Stomach (tissue), 9 donors: ENCODE measurements around the gene SORCS2. TPM values are rescaled to one million over a fixed set of nuclear protein-coding genes. Genes with fewer than 3 reads are reported as not detected.

ENCODE experiments used
- DNase-seq, 2 donors: peaks; one replicate each; pipeline versions ENCODE4 v3.0.0 to v3.0.0-alpha.2; 2013 to 2019
- H3K27ac ChIP-seq, 5 donors: fragments of 200-600 bp in 4 of 5; sonication (generic) in 4 of 5; one replicate each; pipeline ENCODE4 v1.5.1; 2013 to 2019; ENCODE audit warnings: mild to moderate bottlenecking in 1 of 5, moderate library complexity in 1 of 5
- H3K27me3 ChIP-seq, 3 donors: fragments of 200-600 bp; sonication (generic); one replicate each; pipeline ENCODE4 v1.5.1; 2017 to 2019; ENCODE audit warnings: mixed run types in 1 of 3
- H3K36me3 ChIP-seq, 4 donors: fragments of 200-600 bp; sonication (generic); 1 replicate in 3 of 4; 2 replicates in 1 of 4; pipeline ENCODE4 v1.5.1; 2016 to 2019
- H3K4me1 ChIP-seq, 4 donors: fragments of 200-600 bp; sonication (generic); one replicate each; pipeline ENCODE4 v1.5.1; 2016 to 2019
- H3K4me3 ChIP-seq, 4 donors: fragments of 200-600 bp; sonication (generic) in 3 of 4; one replicate each; pipeline ENCODE4 v1.5.1; 2016 to 2019; ENCODE audit warnings: mild to moderate bottlenecking in 1 of 4
- H3K9me3 ChIP-seq, 4 donors: fragments of 200-600 bp; sonication (generic); one replicate each; pipeline ENCODE4 v1.5.1; 2016 to 2019
- CTCF ChIP-seq, 7 experiments: fragments of 450-650 bp in 4 of 7; fragments of 200-600 bp in 3 of 7; sonication (generic) in 3 of 7; IDR thresholded peaks; one replicate each; pipeline ENCODE4 v1.5.1; 2016 to 2019; ENCODE audit warnings: antibody characterized with exemption in 7 of 7, control low read depth in 2 of 7, mild to moderate bottlenecking in 1 of 7
- EP300 ChIP-seq: sonication (generic); formaldehyde crosslinking; IDR thresholded peaks from one replicate; pipeline ENCODE4 v1.6.1; 2017; ENCODE audit warnings: antibody characterized with exemption
- POLR2A ChIP-seq, 4 donors: fragments of 450-650 bp; IDR thresholded peaks; one replicate each; pipeline ENCODE4 v1.6.1; 2016; ENCODE audit warnings: antibody characterized with exemption in 4 of 4, control low read depth in 2 of 4, mild to moderate bottlenecking in 1 of 4, moderate library complexity in 1 of 4
- POLR2AphosphoS5 ChIP-seq, 3 donors: sonication (generic); formaldehyde crosslinking; IDR thresholded peaks; one replicate each; pipeline ENCODE4 v1.6.1; 2016; ENCODE audit warnings: antibody characterized with exemption in 3 of 3
- WGBS, 5 donors: extraction: QIAGEN DNeasy Blood & Tissue Kit in 3 of 5; methylation state at CpG; one replicate each; pipeline versions ENCODE4 v1.1.5 to v1.1.7; 2013 to 2018; 5-methylcytosine and 5-hydroxymethylcytosine counted together
- intact Hi-C: fragments of 100-400 bp; cut with DNase I; formaldehyde crosslinking; loops from one replicate; pipeline ENCODE4 v1.15.1; 2023; ENCODE audit warnings: low total_unique reads
- polyA plus RNA-seq, 3 donors: library from polyadenylated mRNA; stranded (reverse); fragments of 200-250 nt; gene quantifications; one replicate each; pipeline ENCODE4 v1.2.3, GENCODE V29; 2013
- total RNA-seq, 5 donors: library from RNA; depleted of rRNA; stranded (reverse); fragments of >200 nt; gene quantifications; one replicate each; pipeline versions ENCODE4 v1.1.0 to v1.2.3, GENCODE V29; 2014 to 2016
- donor health status: healthy with polysubstance abuse.
- donor health status: Bipolar disorder and iron deficiency.
- donor health status: healthy.

The SORCS2 gene
- total and polyA plus RNA-seq, 8 donors: under 0.01 to 13.0 (median 0.50) TPM; not detected in 1

GRCh38 chr4:7331682-7332000 is 139.3 kb downstream of the SORCS2 start:
- no peak overlapping the region for H3K27ac ChIP-seq
- H3K27me3 ChIP-seq: peaks cover 0 to 15% (median 0%) of the 10 kb centered on the region in 3 donors
- H3K9me3 ChIP-seq: no peaks in the 10 kb centered on the region
- intact Hi-C loops: no loop called here
- peaks cover 0 to 21% (median 9%) of the 10 kb centered on the region in 4 donors for H3K4me1 ChIP-seq
- no peaks in the 10 kb centered on the region for H3K36me3 ChIP-seq
- no peak for TF ChIP-seq CTCF (IDR thresholded peaks at IDR 0.05)
- WGBS, 5 donors: 83 to 86% (median 86%) methylated on average over 11 of the region's 11 CpGs
- no peak overlapping the region for H3K4me3 ChIP-seq
- no peak for DNase-seq

- intact Hi-C loops: no loop called here
- peak in 1 of 2 donors; percentile 67 for DNase-seq
- Histone ChIP-seq H3K36me3 (no peaks in the 10 kb centered on the region), H3K27me3 (peaks cover 0 to 10% (median 0%) of the 10 kb centered on the region in 3 donors), H3K4me1 (peaks cover 0 to 21% (median 7%) of the 10 kb centered on the region in 4 donors), H3K9me3 (no peaks in the 10 kb centered on the region), H3K27ac (peak overlapping the region in 1 of 5 donors; percentile 7), H3K4me3 (no peak overlapping the region)
- 59 to 80% (median 69%) methylated on average over 12 to 15 of the region's 15 CpGs for WGBS, 5 donors
- TF ChIP-seq POLR2A (IDR thresholded peaks at IDR 0.05): no peak
- no peak for TF ChIP-seq POLR2AphosphoS5 (IDR thresholded peaks at IDR 0.05)
- TF ChIP-seq CTCF (IDR thresholded peaks at IDR 0.05): no peak
- TF ChIP-seq EP300: no peak
These were observed 140.1 kb downstream of the SORCS2 start for GRCh38 chr4:7332216-7333023.

- WGBS, 5 donors: 76 to 92% (median 79%) methylated on average over 3 to 16 of the region's 16 CpGs
- intact Hi-C loops: no loop called here
- no peaks in the 10 kb centered on the region for H3K36me3 ChIP-seq
- DNase-seq: no peak
- peaks cover 0 to 21% (median 7%) of the 10 kb centered on the region in 4 donors for H3K4me1 ChIP-seq
- H3K4me3 ChIP-seq: no peak overlapping the region
- no peak for TF ChIP-seq POLR2AphosphoS5 (IDR thresholded peaks at IDR 0.05)
- TF ChIP-seq POLR2A (IDR thresholded peaks at IDR 0.05): no peak
- no peak for TF ChIP-seq CTCF (IDR thresholded peaks at IDR 0.05)
- TF ChIP-seq EP300: no peak
- H3K27ac ChIP-seq: peak overlapping the region in 1 of 5 donors; percentile 7
- H3K27me3 ChIP-seq: peaks cover 0 to 10% (median 0%) of the 10 kb centered on the region in 3 donors
- no peaks in the 10 kb centered on the region for H3K9me3 ChIP-seq
These were observed 140.9 kb downstream of the SORCS2 start for GRCh38 chr4:7333024-7333780.

- Histone ChIP-seq H3K27ac (peak overlapping the region in 1 of 5 donors; percentile 7), H3K36me3 (no peaks in the 10 kb centered on the region)
- DNase-seq: peak in 1 of 2 donors; percentile 38
These were observed 141.6 kb downstream of the SORCS2 start for GRCh38 chr4:7333801-7334421.

More at GRCh38 chr4:7333801-7334421, 141.6 kb downstream of the SORCS2 start:
- 70 to 80% (median 75%) methylated on average over 12 to 16 of the region's 16 CpGs for WGBS, 5 donors
- intact Hi-C loops: no loop called here
- H3K27me3 ChIP-seq: peaks cover 0 to 4% (median 0%) of the 10 kb centered on the region in 3 donors
- peaks cover 0 to 21% (median 7%) of the 10 kb centered on the region in 4 donors for H3K4me1 ChIP-seq
- TF ChIP-seq POLR2A (IDR thresholded peaks at IDR 0.05): no peak
- no peak for TF ChIP-seq EP300
- no peak for TF ChIP-seq POLR2AphosphoS5 (IDR thresholded peaks at IDR 0.05)
- TF ChIP-seq CTCF (IDR thresholded peaks at IDR 0.05): no peak
- H3K4me3 ChIP-seq: no peak overlapping the region
- H3K9me3 ChIP-seq: no peaks in the 10 kb centered on the region
